Activated CD4-positive, alpha-beta T cell treated with anti-CD3 and anti-CD28 coated beads, Interleukin-2, amount 10 ng/mL, durations not matched to agents 7 days and 5 days (primary cell): ENCODE measurements around the gene ZNF302. TPM values are rescaled to one million over a fixed set of nuclear protein-coding genes. Genes with fewer than 3 reads are reported as not detected.
A peak's percentile ranks its signal among the peaks of the same experiment; 100 is the strongest.

Experiments
- CTCF ChIA-PET: fragments of 350-600 bp; sonication (Branson Sonifier 250); formaldehyde crosslinking; loops from one replicate; lab custom pipeline; 2021; ENCODE audit warnings: antibody characterized with exemption; lab: Charles Lee
- POLR2A ChIA-PET: fragments of 350-600 bp; sonication (Branson Sonifier 250); formaldehyde crosslinking; loops from one replicate; lab custom pipeline; 2021; ENCODE audit warnings: antibody characterized with exemption; lab: Charles Lee
- DNase-seq: peaks from one replicate; pipeline ENCODE4 v3.0.0-alpha.2; 2020
- H3K27ac Mint-ChIP-seq: one replicate; pipeline ENCODE4 v1.8.0; 2021; ENCODE audit warnings: mild to moderate bottlenecking, moderate library complexity, mixed read lengths
- H3K27me3 Mint-ChIP-seq: one replicate; pipeline ENCODE4 v1.8.0; 2021; ENCODE audit warnings: mixed read lengths
- H3K36me3 Mint-ChIP-seq: one replicate; pipeline ENCODE4 v1.8.0; 2021; ENCODE audit warnings: low read depth, mixed read lengths
- H3K4me1 Mint-ChIP-seq: one replicate; pipeline ENCODE4 v1.8.0; 2021; ENCODE audit warnings: mixed read lengths
- H3K4me3 Mint-ChIP-seq: one replicate; pipeline ENCODE4 v1.8.0; 2021; ENCODE audit warnings: mild to moderate bottlenecking, moderate library complexity, mixed read lengths
- H3K9me3 Mint-ChIP-seq: one replicate; pipeline ENCODE4 v1.8.0; 2021; ENCODE audit warnings: mixed read lengths
- total RNA-seq, 2 experiments: library from RNA; stranded (reverse); gene quantifications; one replicate each; pipeline ENCODE4 v1.2.3, GENCODE V29; 2021

Gene ZNF302
- total RNA-seq, 2 experiments from 2014 or later: 23.1 to 24.3 TPM

DNA sequence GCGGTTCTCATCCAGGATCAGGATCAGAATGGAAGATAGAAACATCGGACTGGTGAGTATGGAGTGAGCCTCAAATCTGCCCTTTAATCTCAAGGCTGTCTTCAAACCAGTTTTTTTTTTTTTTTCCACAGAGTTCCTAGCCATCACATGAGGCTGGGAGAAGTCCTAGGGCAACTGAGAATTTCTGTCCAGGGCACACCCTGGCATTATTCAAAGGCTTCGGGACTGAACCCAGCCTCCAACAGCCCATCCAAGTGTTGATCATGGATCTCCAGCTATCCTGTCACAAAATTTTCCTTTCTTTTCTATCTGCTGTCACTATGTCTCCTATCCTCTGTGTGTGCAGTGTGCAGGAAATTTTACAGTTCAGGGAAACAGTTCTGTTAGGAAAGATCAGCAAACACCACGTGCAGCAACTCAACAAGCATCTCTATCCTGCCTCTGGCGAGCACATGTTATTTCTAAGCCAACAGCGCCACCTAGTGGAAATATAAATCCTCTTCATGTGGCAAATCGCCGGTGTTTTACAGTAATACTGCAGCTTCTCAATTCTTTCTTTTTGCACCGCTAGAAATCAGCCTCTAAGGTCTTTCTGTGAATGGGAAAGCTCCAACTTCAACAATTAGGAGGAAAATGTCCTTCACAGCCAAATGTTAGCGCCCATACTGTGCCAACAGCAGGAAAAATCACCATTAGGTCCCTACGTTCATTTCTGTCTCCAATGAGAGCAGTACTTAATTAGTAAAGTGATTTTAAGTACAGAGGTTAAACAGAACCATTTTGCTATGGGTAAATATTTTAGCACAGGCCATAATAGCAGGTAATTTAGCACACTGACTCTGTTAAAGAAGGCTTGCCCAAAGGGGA is 35.1 kb downstream of the ZNF302 start:
- Mint-ChIP-seq H3K4me1 (peaks cover 1% of the 10 kb centered on the region), H3K4me3 (no peak overlapping the region), H3K36me3 (no peaks in the 10 kb centered on the region), H3K9me3 (peaks cover 22% of the 10 kb centered on the region), H3K27ac (no peak overlapping the region), H3K27me3 (peaks cover 14% of the 10 kb centered on the region)
- ChIA-PET POLR2A (no interaction called here), CTCF (interaction anchor here (0.5 to 0.9 kb wide), 4 partner anchors 24 to 241 kb away, joined by 3 read pairs; no protein-coding TSS in a partner anchor)
- DNase-seq: peak; percentile 78

DNA sequence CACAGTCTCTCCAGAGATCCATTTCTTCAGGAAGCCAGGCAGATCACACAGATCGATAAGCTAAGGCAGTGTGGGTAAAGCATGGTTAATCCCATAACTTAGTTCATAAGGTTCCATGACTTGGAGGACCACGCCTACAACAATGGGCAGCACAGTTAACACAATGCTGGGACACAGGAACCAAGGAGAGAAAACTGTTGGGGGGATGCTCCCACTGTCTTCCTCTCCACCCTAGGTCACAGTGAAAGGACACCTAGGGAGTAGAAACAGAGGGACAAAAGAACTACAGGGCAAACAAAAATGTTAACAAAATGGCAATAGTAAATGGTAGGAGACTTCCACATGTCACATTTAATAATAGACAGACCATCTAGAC is 35.8 kb downstream of the ZNF302 start:
- Mint-ChIP-seq H3K27me3 (peaks cover 19% of the 10 kb centered on the region), H3K4me1 (peaks cover 1% of the 10 kb centered on the region), H3K36me3 (no peaks in the 10 kb centered on the region), H3K9me3 (peaks cover 22% of the 10 kb centered on the region), H3K4me3 (no peak overlapping the region), H3K27ac (no peak overlapping the region)
- CTCF ChIA-PET: interaction anchor here (0.8 kb wide), 1 partner anchor 25 kb away, joined by 3 read pairs; no protein-coding TSS in a partner anchor
- DNase-seq: no peak
- POLR2A ChIA-PET: no interaction called here

DNA sequence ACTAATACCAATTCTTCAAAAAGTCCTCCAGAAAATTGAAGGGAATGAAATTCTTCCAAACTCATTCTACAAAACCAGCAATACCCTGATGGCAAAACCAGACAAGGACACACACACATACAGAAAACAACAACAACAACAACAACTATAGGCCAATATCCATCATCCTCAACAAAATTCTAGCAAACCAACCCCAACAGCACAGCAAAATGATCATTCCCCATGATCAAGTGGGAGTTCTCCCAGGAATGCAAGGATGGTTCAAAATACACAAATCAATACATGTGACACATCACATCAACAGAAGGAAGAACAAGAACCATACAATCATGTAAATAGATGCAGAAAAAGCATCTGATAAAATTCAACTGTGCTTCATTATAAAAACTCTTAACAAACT is 37.9 kb downstream of the ZNF302 start:
- CTCF ChIA-PET: interaction anchor here (0.5 kb wide), 1 partner anchor 208 kb away, joined by 3 read pairs; no protein-coding TSS in a partner anchor

DNA sequence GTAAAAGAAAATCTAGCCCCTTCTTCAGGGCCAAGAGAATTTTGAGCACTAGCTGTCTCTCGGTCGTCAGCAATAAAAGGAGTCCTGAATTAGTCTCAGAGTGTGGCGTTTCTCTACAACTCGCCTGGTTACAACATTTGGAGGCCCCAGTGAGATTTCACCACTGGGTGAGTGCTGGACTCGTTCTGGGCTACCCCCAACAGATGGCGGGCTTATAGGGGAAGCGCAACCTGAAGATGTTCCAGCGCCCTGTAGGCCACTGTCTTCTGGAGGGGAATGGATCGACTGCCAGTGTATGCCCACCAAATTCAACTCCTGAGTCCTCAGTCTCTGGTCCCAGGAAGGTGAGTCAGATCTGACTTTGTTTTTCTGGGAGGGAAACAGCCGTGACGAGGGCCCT is 44.9 kb downstream of the ZNF302 start:
- no peak overlapping the region for H3K27ac Mint-ChIP-seq
- H3K4me1 Mint-ChIP-seq: no peaks in the 10 kb centered on the region
- H3K27me3 Mint-ChIP-seq: peaks cover 11% of the 10 kb centered on the region
- H3K36me3 Mint-ChIP-seq: no peaks in the 10 kb centered on the region
- H3K9me3 Mint-ChIP-seq: no peaks in the 10 kb centered on the region
- CTCF ChIA-PET: no interaction called here
- no peak for DNase-seq
- POLR2A ChIA-PET: no interaction called here
- no peak overlapping the region for H3K4me3 Mint-ChIP-seq

More for the DNA sequence above, 37.9 kb downstream of the ZNF302 start:
- no peak overlapping the region for H3K27ac Mint-ChIP-seq
- H3K4me1 Mint-ChIP-seq: peaks cover 1% of the 10 kb centered on the region
- H3K9me3 Mint-ChIP-seq: peaks cover 22% of the 10 kb centered on the region
- POLR2A ChIA-PET: no interaction called here
- no peaks in the 10 kb centered on the region for H3K36me3 Mint-ChIP-seq
- H3K27me3 Mint-ChIP-seq: peaks cover 21% of the 10 kb centered on the region
- no peak overlapping the region for H3K4me3 Mint-ChIP-seq
- no peak for DNase-seq

DNA sequence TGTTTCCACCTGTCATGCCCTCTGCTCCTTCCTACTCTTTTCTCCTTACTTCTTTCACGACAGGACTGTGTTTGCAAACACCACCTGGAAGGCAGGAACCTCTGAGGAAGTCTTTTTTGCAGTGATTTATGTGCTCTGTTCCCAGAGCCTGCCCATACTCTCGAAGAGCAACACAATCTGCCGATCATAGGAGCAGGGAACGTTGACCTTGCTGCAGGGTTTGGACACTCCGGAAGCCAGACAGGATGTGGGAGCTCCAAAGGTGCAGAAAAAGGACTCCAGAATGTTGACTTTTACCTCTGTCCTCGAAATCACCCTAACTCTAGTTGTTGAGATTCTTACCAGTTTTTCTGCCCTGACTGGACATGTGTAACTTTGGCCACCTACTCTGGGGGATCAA is 47.9 kb downstream of the ZNF302 start:
- POLR2A ChIA-PET: no interaction called here
- H3K27ac Mint-ChIP-seq: no peak overlapping the region
- H3K27me3 Mint-ChIP-seq: peaks cover 6% of the 10 kb centered on the region
- CTCF ChIA-PET: no interaction called here
- DNase-seq: no peak
- H3K4me1 Mint-ChIP-seq: no peaks in the 10 kb centered on the region
- no peaks in the 10 kb centered on the region for H3K9me3 Mint-ChIP-seq
- no peaks in the 10 kb centered on the region for H3K36me3 Mint-ChIP-seq
- H3K4me3 Mint-ChIP-seq: no peak overlapping the region

DNA sequence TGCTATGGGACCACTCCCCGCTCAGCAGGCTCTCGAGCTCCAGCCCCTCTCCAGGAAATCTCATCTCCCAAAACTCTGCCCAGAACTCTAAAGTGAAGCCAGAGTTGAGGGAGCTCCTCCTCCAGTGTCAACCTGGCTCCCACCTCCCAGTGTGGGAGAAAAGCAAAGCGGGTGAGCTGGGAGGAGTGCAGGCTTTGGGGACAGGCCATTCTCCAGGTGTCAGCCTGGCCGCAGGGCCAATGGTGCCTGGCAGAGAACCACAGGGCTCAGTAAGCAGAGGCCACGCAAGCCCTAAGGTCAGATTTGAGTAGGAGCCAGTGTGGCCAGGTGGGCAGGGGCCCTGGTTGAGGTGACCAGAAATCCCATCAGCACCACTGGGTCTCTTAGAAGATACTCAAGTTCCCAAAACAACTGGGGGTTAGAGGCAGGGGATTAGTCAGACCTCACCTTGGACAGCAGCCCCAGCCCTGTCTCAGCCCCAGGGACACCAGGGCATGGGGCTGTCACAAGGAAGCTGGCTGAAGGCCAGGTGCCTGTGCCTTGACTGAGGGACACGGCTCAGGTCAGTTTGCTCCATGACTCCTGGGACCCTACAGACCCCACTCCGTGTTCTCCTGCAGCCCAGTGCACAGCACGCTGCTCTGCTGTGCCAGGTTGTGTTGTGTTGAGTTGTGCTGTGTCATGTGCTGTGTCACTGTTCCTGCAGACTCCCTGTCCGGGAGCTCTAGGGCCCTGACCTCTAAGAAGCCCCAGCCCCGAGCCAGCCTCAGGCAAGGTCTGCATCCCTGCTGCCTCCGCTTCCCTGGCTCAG is 53.7 kb downstream of the ZNF302 start:
- H3K4me3 Mint-ChIP-seq: peak overlapping the region; percentile 3
- peaks cover 16% of the 10 kb centered on the region for H3K36me3 Mint-ChIP-seq
- H3K4me1 Mint-ChIP-seq: peaks cover 22% of the 10 kb centered on the region
- H3K27ac Mint-ChIP-seq: no peak overlapping the region
- DNase-seq: no peak
- ChIA-PET CTCF (interaction anchor here (1.0 kb wide), 1 partner anchor 8 kb away, joined by 5 read pairs; no protein-coding TSS in a partner anchor), POLR2A (no interaction called here)
- H3K9me3 Mint-ChIP-seq: peaks cover 12% of the 10 kb centered on the region
- H3K27me3 Mint-ChIP-seq: peaks cover 5% of the 10 kb centered on the region

DNA sequence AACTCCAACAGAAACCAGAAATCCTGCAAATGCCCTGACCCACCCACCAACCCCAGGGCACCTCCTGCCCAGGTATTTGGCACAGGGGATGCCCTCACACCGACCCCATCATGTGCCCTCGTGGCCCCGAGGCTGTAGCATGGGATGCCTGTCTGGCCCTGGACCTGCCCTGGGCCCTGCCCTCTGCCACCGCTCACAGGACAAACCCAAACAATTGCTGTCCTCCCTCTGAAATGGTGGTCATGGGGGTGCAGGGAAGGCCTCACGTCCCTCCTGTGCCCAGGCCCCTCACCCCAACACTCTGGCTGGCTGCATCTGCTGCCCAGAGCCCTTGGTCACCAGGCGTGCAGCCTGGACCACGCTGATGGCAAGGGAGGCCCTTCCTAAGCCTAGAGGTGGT is 54.5 kb downstream of the ZNF302 start:
- H3K36me3 Mint-ChIP-seq: peaks cover 20% of the 10 kb centered on the region
- H3K4me3 Mint-ChIP-seq: peak overlapping the region; percentile 3
- peaks cover 14% of the 10 kb centered on the region for H3K9me3 Mint-ChIP-seq
- DNase-seq: no peak
- POLR2A ChIA-PET: no interaction called here
- H3K4me1 Mint-ChIP-seq: peaks cover 22% of the 10 kb centered on the region
- H3K27ac Mint-ChIP-seq: no peak overlapping the region
- CTCF ChIA-PET: no interaction called here
- peaks cover 5% of the 10 kb centered on the region for H3K27me3 Mint-ChIP-seq

DNA sequence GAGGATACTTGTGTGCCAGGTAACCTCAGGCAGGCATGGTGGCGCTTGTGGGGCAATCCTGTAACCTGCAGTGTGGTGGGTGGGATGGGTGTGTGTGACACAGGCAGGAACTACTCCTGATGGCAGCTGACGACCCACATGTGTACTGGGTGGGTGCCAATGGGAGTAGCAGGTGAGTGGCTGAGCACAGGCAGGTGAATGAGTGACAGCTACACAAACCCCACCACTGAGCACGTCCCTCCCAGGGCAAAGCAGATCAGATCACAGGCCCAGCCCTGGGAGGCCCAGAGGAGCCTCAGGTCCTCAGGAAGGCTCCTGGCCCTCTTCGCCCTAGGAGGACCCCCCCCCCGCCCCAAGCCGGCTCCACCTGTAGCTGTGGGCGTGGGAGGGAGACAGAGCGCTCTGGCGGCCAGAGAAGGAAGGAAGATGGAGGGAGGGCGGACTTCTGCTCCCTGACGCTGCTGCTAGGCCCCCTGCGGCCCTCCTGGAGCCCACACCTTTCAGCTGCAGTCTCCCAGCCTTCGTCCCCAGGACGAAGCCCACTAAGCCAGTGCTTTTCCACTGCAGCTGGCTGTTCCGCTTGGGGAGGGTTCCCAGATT is 55.2 kb downstream of the ZNF302 start:
- Mint-ChIP-seq H3K4me1 (peaks cover 22% of the 10 kb centered on the region), H3K27me3 (peaks cover 5% of the 10 kb centered on the region), H3K4me3 (peak overlapping the region; percentile 40), H3K9me3 (peaks cover 14% of the 10 kb centered on the region), H3K36me3 (peaks cover 23% of the 10 kb centered on the region), H3K27ac (no peak overlapping the region)
- POLR2A ChIA-PET: interaction anchor here (1.2 kb wide), 1 partner anchor 55 kb away, joined by 4 read pairs; the partner anchor contains the start of gene ZNF302
- CTCF ChIA-PET: interaction anchor here (0.6 to 1.6 kb wide), 2 partner anchors 55 to 311 kb away, joined by 3 read pairs; partner anchors contain the start of gene ZNF302
- DNase-seq: no peak

DNA sequence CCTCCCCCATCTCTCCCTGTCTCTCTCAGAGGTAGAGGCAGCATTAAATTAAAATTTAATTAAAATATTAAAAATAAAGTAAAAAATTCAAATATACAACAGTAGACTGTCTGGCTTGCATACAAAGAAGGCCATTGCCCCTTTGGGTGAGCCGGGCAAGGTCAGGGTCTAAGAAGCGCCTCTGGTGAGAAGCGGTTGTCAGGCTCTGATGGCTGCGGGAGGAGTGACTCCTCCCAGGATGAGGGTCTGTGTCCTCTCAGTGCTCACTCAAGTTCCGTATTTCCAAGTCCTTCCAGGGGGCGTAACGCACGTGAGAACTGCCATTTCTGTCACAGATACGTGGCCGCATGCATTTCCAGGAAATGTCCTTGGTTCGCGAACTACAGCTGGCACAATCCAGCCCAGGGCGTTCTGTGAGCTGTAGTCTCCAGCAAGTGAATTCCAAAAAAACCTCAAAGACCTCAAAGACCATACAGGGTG is 55.8 kb downstream of the ZNF302 start:
- peaks cover 2% of the 10 kb centered on the region for H3K27me3 Mint-ChIP-seq
- H3K9me3 Mint-ChIP-seq: peaks cover 17% of the 10 kb centered on the region
- peaks cover 22% of the 10 kb centered on the region for H3K4me1 Mint-ChIP-seq
- peak overlapping the region; percentile 82 for H3K4me3 Mint-ChIP-seq
- H3K27ac Mint-ChIP-seq: peak overlapping the region; percentile 94
- POLR2A ChIA-PET: interaction anchor here (1.2 kb wide), 1 partner anchor 55 kb away, joined by 4 read pairs; the partner anchor contains the start of gene ZNF302
- DNase-seq: no peak
- CTCF ChIA-PET: interaction anchor here (0.6 to 1.6 kb wide), 2 partner anchors 55 to 312 kb away, joined by 3 read pairs; partner anchors contain the start of gene ZNF302
- peaks cover 26% of the 10 kb centered on the region for H3K36me3 Mint-ChIP-seq

DNA sequence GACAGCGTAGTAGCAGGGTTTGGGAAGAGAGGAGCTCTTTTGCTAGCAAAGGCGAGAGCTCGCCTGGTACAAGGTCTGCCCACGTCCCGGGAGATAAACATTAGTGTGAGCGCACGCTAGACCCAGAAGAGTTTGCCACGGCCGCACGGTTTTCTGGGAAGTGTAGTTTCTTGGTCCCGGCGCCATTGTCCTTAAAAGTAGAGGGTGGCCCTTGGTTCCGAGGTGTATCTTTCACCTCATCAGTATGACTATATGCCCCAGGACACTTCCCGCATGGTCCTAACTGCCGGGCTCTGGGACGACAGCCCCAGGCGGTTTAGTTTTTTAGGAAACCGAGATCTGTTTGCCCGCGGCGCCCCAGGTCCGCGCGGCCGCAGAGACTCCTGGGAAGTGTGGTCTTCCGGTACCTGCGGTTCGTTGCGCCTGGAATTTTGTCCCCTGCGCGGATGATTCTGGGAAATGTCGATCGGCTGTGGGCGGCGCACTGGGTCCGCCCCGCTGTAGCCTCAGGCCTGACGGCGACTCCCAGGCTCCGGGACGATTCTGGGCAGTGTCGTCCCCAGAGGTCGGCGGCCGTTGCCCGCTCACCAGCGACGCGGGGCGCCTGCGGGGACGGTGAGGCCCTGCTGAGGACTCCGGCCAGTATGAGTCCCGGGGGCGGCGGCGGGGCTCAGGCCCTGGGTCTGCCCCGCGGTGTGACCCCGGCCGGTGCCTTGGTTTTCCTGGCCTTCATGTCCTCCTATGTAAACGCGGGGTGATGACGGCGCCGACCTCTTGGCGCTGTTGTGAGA is 56.5 kb downstream of the ZNF302 start, which contains the start of gene ZNF181:
Gene ZNF181, plus strand, starts transcription at position 498 of the 791 bp plus-strand sequence. CDS start 795 bp downstream, outside the sequence.
- Mint-ChIP-seq H3K27ac (peak within 1 kb of the TSS; percentile 94), H3K4me3 (peak within 1 kb of the TSS; percentile 82), H3K36me3 (peaks cover 30% of the 10 kb centered on the region), H3K9me3 (peaks cover 21% of the 10 kb centered on the region), H3K4me1 (peaks cover 22% of the 10 kb centered on the region), H3K27me3 (no peaks in the 10 kb centered on the region)
- peak; percentile 88 for DNase-seq
- ChIA-PET CTCF (interaction anchor here (1.6 kb wide), 1 partner anchor 56 kb away, joined by 3 read pairs; the partner anchor contains the start of gene ZNF302), POLR2A (interaction anchor here (1.2 kb wide), 1 partner anchor 56 kb away, joined by 4 read pairs; the partner anchor contains the start of gene ZNF302)

DNA sequence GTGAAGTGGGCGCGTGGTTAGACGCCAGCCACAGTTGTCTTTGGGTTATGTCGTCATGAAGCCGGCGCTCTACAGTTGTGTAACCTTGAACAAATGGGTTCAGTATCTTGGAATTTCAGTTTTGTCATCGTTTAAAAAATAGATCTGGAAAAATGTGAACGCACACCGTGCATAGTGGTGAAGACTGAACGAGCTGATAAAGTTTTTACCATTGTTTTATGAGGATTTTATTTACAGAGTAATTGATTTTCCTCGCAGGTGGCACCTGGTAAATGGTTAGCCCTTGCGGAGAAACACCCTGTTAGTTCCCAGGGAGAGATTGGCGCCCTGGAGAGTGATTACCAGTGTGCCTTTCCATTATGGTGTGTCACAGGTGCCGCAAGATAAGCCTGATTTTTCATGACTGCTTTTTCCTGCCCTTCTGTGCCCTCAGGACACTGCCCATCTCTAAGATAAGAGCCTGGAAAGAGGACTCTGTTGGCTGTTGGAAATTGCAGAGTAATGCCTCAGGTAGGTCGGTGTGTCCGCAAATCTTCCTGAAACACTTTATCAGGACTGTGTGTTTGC is 57.1 kb downstream of the ZNF302 start:
- peaks cover 27% of the 10 kb centered on the region for H3K9me3 Mint-ChIP-seq

More for the DNA sequence above, 57.1 kb downstream of the ZNF302 start:
- Mint-ChIP-seq H3K4me1 (peaks cover 22% of the 10 kb centered on the region), H3K36me3 (peaks cover 37% of the 10 kb centered on the region), H3K27me3 (no peaks in the 10 kb centered on the region), H3K27ac (peak overlapping the region; percentile 94), H3K4me3 (peak overlapping the region; percentile 82)
- peak; percentile 81 for DNase-seq
- ChIA-PET POLR2A (no interaction called here), CTCF (interaction anchor here (1.6 kb wide), 1 partner anchor 57 kb away, joined by 3 read pairs; the partner anchor contains the start of gene ZNF302)
